GM12892 (cell line): ENCODE data around the gene SMYD5. TPM values are rescaled to one million over a fixed set of nuclear protein-coding genes. Genes with fewer than 3 reads are reported as not detected.
"Not testable (repeated sequence)": the region's sequence is repeated elsewhere in the genome, so short reads cannot be mapped to it uniquely, and the experiment has no call there.

ENCODE experiments used
- DNase-seq: peaks from one replicate; pipeline ENCODE4 v3.0.0; 2011; ENCODE audit not compliant: insufficient read length
- FAIRE-seq: peaks from 2 replicates; lab custom pipeline; 2011; peaks lifted over from hg19 to GRCh38; lab: Jason Lieb, UNC
- POLR2A ChIP-seq: IDR thresholded peaks from 2 replicates; pipeline ENCODE4 v1.6.1; 2011; ENCODE audit warnings: low read depth, low read length, control low read depth
- POLR2AphosphoS5 ChIP-seq: IDR thresholded peaks from 2 replicates; pipeline ENCODE4 v1.6.1; 2011; ENCODE audit warnings: low read depth, low read length, control low read depth
- TAF1 ChIP-seq: IDR thresholded peaks from 2 replicates; pipeline ENCODE4 v1.6.1; 2011; ENCODE audit warnings: low read depth, mild to moderate bottlenecking, control low read depth, low read length, borderline replicate concordance
- polyA plus RNA-seq: library from polyadenylated mRNA; unstranded; fragments of >200 nt; gene quantifications from one replicate; pipeline ENCODE4 v1.2.1, GENCODE V29; 2012; ENCODE audit warnings: missing spikeins, inconsistent platforms; ENCODE audit not compliant: missing spikeins

Gene SMYD5
- polyA plus RNA-seq = 26.9 TPM

- FAIRE-seq (peak; percentile 92), DNase-seq (peak; percentile 85)
- TF ChIP-seq POLR2AphosphoS5 (0 out of 2 replicates have a peak, but pooled peaks have one; percentile 54), TAF1 (no peak), POLR2A (peak; percentile 68; the same call in 1 of the 2 replicates)
Measured at GRCh38 chr2:73214120-73215035, at the start of gene SMYD5. Gene SMYD5 (plus strand): TSS chr2:73214245. CDS start chr2:73214267, 22 bp downstream.

GRCh38 chr2:73165978-73166377 lies 48.1 kb upstream of the SMYD5 start:
- not testable (repeated sequence) for DNase-seq

DNA sequence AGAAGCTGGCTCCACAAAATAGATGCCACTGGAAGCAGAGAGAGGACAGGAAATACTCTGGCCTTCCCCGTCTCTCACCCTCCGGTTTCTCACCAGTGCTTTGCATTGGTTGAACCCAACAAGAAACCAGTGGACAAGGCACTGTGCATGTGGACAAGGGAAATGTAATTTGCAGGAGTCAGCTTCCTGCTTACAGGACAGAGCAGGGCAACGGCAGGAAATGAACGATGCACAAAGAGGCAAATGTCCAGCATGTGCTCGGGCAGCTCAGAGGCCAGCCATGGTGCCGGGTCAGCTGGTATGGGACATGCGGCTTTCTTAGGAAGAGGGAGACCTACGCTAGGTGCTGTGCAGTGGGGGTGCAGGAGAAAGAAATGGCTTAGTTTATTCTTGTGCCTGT lies 47.2 kb upstream of the SMYD5 start:
- not testable (repeated sequence) for DNase-seq, FAIRE-seq

More at GRCh38 chr2:73165978-73166377, 48.1 kb upstream of the SMYD5 start:
- FAIRE-seq = not testable (repeated sequence)

DNA sequence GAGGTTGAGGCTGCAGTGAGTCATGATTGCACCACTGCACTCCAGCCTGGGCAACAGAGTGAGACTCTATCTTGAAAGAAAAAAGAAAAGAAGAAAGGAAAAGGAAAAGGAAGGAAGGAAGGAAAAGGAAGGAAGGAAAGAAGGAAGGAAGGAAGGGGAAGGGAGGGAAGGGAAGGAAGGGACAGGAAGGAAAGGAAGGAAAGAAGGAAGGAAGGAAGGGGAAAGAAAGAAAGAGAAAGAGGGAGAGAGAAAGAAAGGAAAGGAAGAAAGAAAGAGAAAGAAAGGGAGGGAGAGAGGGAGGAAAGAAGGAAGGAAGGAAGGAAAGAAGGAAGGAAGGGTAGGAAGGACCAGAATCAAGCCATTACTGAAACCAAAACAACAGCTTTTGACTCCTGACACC lies 45.7 kb upstream of the SMYD5 start:
- not testable (repeated sequence) for DNase-seq, FAIRE-seq

- DNase-seq, FAIRE-seq: not testable (repeated sequence)
Measured at GRCh38 chr2:73170341-73170740, 43.7 kb upstream of the SMYD5 start.

GRCh38 chr2:73172963-73173362 lies 41.1 kb upstream of the SMYD5 start:
- DNase-seq = no peak
- TF ChIP-seq TAF1 (no peak), POLR2AphosphoS5 (no peak), POLR2A (no peak)
- FAIRE-seq = no peak

DNA sequence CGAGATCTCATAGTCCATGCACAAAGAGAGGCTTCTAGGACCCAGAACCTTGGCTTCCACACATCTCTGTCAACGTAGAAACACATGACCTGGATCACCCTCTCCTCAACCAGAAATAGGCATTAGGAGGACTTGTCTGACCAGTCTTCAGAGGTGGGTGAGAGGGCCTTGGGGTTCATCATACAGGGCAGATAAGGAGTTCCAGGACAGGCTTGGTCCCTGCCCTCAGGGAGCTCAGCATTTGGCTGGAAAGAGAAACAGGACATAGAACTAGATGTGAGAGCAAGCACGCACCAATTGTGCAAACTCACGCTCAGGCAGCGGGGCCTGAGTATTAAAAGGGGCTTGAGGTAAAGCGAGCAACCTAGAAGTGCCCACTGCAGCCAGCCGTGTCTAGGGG lies 40.3 kb upstream of the SMYD5 start:
- no peak for DNase-seq
- no peak for FAIRE-seq
- TF ChIP-seq POLR2AphosphoS5 = no peak
- no peak for TF ChIP-seq POLR2A
- no peak for TF ChIP-seq TAF1

GRCh38 chr2:73174244-73174643 lies 39.8 kb upstream of the SMYD5 start:
- no peak for FAIRE-seq
- TF ChIP-seq POLR2AphosphoS5 (no peak), POLR2A (no peak), TAF1 (no peak)
- DNase-seq = no peak

GRCh38 chr2:73174941-73175662 lies 38.9 kb upstream of the SMYD5 start:
- DNase-seq (no peak), FAIRE-seq (no peak)
- TF ChIP-seq TAF1 = no peak
- TF ChIP-seq POLR2A = no peak
- TF ChIP-seq POLR2AphosphoS5 = no peak

GRCh38 chr2:73175663-73176204 lies 38.3 kb upstream of the SMYD5 start:
- no peak for TF ChIP-seq TAF1
- TF ChIP-seq POLR2A = no peak
- TF ChIP-seq POLR2AphosphoS5 = no peak
- FAIRE-seq (no peak), DNase-seq (peak; percentile 45)

DNA sequence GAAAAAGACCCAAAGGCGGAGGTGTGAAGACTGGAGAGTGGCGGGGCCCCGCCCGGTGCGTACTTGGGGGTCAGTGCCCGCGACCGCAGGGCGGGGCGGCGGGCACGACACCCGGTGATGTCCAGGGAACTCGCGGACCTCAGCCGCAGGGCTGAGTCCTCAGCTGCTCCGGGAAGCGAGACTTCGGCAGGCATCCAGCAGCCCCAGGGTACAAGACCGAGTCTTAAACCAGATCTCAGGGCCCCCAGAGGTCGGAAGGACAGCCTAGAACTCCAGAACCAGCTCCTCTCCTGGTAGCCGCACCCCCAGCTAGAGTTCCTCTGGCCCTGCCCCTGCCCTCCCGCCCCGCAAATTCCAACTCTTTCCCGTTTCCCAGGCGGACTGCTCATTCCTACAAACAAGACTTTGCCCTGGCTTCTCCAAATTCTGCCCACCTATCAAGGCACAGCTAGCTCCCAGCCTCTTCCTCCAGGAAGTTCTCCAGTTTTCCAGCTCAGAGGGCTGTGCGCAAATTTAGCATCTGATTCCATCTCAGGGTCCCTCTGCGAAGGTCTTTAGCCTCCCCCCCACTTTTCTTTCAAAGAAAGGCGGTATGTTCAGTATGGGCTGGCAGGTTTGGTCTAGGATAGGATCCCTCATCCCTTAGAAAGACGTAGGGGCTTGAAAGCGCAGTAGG lies 37.7 kb upstream of the SMYD5 start:
- TF ChIP-seq POLR2AphosphoS5 = no peak
- no peak for TF ChIP-seq POLR2A
- no peak for TF ChIP-seq TAF1
- DNase-seq (no peak), FAIRE-seq (no peak)
